ENCODE data around the gene ACOXL.

Gene ACOXL

DNA sequence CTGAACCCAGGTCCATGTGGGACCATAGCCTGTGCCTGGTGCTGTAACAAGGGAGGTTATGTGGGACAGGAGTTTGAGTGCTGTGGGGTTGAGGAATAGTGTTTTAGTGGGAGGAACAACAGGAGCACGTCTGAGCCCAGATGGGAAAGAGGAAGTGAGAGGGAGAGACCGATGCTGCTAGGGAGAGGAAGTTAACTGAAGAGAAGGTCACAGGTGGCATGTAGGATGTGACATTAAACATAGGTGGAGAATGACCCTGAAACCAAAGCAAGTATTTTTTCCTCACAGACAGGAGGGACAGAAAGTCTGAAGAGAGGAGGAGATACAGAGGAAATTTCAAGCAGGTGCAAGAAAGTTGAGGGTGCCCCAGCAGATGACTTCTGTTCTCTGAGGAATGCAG lies 87.8 kb downstream of the ACOXL start:
- no peak for DNase-seq

DNA sequence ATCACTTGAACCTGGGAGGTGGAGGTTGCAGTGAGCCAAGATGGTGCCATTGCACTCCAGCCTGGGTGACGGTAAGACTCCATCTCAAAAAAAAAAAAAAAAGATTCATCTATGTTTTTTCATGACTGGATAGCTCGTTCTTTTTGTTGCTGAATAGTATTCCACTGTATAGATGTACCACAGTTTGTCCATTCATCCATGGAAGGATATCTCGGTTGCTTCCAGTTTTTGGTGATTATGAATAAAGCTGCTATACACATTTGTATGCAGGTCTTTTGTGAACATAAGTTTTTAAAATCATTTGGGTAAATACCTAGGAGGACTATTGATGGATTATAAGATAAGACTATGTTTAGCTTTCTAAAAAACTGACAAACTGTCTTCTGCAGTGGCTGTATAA lies 90.8 kb downstream of the ACOXL start:
- DNase-seq: no peak

- DNase-seq: no peak
Observed at GRCh38 chr2:110827511-110827910, 95.1 kb downstream of the ACOXL start.

GRCh38 chr2:110828330-110828729 lies 96.0 kb downstream of the ACOXL start:
- DNase-seq: no peak

DNA sequence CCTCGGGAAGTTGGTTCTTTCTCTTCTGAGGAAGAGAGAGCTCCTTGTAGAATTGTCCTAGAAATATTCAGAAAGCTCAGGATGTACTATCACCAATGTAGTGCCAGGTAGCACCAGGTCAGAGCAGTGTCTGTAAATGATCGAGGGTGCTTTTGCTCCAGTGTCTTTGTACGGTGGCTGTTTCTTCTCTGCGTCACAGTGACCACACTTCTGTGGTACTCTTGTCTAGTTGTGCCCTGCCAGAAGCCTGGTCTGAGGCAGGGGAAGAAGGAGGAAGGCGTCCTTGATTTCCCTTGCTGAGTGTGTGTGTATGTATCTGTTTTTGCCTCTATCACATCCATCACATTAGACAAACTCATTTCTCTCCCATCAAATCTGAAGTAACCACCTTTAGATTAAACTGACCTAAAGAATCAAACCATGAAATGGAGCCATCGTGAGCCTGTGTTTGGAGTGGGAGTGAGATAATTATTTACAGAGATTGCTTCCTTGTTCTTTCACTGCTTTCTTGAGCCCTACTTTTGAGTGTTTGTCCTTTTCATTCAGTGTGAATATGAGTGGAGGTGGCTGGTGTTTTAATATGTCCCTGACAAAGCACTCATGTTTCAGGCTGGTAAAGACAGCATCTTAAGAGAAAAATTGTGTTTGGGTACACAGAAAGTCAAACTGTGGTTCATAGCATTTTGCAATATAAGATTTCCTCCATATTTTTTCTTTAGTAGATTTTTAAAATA lies 97.2 kb downstream of the ACOXL start:
- no peak for DNase-seq

DNA sequence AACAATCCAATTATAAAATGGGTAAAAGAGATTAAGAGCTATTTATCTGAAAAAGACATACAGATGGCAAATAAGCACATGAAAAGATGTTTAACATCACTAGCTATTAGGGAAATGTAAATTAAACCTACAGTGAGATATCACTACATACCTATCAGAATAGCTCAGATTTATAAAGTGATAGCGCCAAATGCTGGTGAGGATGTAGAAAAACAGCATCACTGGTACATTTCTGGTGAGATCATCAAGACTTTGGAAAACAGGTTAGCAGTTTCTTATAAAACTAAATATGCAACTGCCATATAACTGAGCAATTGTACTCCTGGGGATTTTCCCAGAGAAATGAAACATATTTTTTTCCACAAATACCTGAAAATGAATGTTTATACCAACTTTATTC lies 100.4 kb downstream of the ACOXL start:
- DNase-seq: no peak

DNA sequence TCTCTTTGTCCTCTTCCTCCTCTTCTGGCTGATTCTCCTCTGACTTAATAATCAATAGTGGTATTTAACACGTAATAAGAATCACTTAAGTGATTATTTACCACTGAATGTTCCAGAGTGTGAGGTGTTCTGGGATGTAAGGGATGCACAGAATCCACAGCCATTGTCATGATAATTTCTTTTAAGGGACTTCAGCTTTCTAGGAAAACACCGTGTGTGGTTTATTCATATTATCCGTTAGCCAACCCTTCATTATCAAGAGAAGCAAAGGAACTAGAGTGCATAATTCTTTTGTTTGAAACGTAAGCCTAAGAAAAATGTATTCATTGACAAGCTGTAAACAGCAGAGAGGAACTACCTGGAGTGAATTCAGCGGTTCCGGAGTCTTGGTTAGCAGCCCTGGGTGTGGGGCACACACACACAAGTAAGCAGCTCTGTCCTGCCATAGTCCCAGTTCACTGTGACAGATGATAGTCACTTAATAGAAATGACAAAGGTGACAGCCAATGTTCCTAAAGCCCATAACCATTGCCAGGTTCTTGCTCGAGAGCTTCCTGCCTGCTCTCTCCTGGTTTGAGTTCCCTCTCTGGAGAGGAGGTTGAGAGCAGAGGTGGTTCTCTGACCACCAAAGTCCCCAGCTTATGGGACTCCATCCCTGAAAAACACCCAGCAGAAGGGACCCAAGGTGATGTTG lies 101.9 kb downstream of the ACOXL start:
- no peak for DNase-seq

DNA sequence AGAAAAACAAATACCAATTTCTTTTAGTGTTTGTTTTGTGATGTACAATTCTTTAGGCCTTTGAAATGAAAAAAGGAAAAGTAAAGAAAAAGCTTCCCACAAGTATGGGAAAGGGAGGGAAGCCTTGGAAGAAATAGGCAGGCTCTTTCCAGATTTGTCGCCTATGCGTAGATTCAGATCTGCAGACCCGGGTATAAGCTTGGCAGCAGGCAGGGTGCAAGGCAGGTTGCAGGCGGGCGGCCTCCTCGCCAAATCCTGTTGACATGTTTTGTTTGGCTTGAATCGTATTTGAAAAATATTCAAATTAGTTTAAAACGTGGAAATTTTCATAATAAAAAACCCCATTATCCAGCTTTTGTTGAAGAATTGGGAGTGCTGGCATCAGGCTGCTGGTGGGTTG lies 104.3 kb downstream of the ACOXL start:
- no peak for DNase-seq

DNA sequence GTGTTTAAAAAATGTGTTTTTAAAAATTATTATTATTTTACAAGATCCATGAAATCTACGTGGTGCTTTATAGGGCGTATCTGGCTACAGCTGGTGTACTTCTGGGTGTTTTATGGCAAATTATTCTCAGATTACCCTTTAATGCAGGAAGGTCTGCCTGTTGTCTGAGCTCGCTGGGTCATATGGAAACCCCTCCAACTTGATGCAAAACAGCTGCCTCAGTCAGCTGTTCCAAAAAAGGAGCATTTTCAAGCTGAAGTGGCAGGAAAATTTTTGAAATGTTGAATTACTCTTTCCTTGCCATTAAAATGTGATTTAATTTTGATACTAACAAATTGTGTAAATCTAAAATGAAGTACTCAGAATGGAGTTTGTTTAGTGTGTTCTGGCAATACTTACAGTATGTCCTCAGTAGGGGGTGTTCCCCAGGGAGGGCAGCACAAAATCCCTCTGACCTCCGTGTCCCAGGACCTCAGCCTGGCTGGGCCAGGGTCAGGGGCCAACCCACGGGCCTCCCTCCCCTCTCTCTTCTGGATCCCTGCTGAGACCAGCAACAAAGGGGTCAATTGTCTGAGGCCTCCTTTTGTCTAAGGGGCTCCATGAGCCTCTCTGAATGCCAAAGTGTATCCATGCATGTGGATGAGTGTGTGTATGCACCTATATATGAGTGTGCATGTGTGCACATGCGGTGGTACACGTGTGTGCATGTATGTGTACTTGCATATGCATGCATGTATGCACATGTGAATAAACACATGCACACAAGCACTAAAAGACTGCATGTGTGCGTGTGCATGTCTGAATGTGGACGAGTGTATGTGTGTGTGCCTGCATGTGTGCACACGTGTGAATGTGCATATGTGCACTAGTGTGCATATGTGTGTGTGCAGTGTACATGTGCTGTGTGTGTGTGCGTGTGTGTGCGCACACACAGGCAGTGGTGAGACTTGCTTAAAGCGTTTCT lies 105.4 kb downstream of the ACOXL start:
- no peak for DNase-seq

DNA sequence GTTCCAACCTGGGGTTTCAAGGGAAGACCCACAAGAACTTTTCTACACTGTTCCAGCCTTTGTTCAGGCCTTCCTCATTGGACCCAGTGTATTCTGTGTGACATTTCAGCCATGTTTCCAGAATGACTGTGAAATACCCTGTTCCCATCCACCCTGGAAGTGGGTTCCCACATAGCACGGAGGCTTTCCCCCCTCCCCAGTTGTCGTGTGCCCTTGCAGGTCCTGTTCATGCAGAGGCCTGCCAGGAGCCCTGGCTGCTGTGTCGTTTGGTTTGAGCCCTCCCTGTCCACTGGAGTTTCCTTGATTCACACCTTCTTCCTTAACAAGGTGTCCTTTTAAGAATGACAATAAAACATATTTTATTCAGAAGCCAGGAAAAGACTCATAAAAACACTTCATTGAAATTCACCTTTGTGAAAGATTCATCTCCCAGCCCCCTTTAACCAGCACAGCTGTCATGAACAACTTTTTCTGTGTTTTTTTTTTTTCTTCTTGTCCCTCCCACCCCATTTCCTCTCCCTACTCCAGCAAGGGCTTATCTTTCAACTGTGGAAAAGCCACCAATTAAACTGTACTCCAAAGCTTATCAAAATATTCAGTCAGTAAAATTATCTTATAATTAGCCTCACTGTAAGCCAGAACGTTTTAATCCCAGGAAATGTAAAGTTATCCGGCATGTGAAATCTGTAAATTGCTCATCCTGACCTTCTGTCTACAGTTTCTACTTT lies 106.4 kb downstream of the ACOXL start:
- no peak for DNase-seq

DNA sequence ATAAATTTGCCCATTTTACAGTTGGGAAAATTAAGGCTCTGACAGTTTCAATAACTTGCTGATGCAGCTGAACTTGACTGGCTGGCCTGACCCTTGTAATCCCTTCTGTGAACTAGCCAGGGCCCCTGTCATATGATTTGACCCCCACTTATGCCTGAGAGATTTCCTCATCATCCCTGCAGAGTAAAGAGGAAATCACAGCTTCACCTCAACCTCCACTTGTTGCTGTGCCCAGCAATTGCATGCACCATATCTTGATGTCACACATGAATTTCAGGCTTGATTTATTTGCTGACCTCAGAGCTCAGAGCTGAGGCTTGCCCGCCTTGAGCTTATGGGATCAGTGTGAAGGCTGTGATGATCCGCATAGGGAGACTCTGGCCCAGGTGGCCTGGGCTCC lies 108.1 kb downstream of the ACOXL start:
- DNase-seq: no peak

- DNase-seq: no peak
Observed at GRCh38 chr2:110842048-110842447, 109.7 kb downstream of the ACOXL start.

DNA sequence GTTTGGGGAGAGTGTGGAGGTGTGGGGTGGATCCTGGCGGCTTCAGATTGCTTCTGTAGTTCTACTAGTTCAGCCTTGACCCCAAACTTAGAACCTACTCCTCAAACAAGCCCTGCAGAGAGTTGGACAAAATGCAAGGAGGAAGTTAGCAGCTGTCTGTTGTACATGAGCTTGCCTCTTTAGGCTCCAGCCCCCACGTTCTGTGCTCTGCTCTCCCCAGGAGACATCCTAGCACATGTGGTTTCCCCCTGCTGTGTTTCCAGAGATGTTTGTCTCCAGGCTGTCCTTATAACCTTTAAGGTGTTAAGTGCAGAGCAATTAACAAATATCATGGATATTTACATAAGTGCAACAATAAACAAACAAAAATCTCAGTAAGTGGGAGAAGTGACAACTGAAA lies 111.1 kb downstream of the ACOXL start:
- DNase-seq: no peak

DNA sequence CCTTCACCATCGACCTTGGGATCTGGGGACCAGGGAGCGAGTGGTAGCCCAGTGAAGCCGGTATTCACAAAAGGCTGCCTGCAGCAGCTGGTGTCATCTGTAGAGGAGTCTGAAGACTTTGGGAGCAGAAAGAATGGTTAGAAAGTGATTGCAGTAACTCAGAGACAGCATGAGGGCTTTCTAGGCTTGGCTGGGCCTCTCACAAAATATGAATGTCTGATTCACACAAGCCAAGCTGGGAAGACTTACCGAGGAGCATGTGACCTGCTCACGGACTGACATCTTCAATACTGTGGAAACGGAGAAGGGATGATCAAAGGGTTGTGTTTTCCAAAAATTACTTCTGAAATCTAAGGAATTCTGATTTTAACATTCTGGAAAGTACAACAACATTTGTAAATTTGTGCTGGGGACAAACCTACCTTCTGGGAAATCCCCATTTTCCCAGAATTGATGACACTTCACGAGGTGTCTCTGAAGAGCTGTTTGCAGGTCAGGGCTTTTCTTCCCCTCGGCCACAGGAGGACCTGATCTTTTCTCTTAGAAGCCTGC lies 111.7 kb downstream of the ACOXL start:
- DNase-seq: no peak

GRCh38 chr2:110847651-110848050 lies 115.3 kb downstream of the ACOXL start:
- no peak for DNase-seq

DNA sequence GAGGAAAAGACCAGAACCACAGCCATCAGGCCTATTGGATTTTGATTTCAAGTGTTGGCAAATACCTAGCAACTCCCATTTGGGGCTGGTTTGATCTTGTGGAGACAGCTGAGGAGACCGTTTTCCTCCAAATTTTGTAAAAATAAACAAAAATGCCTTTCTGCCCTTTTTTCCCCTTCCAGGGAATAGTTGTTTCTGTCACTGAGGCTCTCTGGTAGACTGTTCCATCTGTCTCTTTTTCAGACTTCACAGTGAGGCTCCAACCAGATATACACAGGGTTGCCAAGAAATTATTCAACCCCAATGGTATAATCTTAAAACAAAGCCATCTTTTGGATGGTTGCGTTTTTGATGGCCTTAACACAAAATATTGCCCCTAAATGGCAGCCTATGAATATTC lies 115.7 kb downstream of the ACOXL start:
- no peak for DNase-seq

GRCh38 chr2:110848519-110849030 lies 116.2 kb downstream of the ACOXL start:
- DNase-seq: no peak

DNA sequence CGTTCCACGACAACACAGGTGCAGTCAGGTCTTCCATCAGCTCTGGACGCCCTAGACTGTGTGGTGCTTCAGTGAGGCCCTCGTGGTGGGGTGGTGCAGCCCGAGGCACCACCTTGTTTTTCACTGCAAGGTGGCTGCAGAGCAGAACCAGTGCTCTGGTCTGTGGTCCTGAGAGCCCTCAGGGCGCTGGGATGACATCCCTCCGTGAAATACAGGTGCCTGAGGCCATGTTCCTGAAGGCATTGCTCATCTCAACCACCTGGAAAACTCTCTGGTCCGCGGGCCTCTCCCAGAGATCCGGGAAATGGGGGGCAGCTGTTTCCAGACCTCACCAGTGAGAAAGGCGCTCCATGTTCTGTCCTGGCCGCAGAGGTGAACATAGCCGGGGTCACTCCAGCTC lies 119.2 kb downstream of the ACOXL start:
- DNase-seq: no peak

DNA sequence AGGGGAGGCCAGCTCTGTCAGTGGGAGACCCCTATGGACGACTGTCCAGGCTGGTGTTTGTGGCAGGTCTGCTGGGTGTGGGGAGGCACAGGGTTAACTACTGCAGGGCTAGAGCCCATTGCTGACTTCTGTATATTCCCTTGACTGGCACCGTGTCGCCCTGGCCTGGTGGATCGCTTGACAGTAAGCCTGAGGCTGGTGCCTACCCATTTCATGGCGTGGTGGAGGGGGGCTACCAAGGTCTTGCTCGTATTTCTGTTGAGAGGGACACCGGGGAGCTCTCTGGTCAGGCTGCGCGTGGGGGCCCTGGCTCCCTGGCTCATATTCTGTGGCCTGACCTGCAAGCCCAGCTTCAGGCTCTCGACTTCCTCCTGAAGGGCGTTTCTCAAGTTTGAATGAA lies 119.7 kb downstream of the ACOXL start:
- DNase-seq: no peak

GRCh38 chr2:110852541-110853263 lies 120.3 kb downstream of the ACOXL start:
- no peak for DNase-seq
